HEK293 (cell line): ENCODE data around the gene NF2.

Source experiments
- ZFP41 ChIP-seq: fragments of 450-650 bp; formaldehyde crosslinking; IDR thresholded peaks from 2 replicates; pipeline ENCODE4 v1.5.1; 2016; ENCODE audit warnings: missing biosample characterization, missing genetic modification characterization, borderline replicate concordance
- ZNF274 ChIP-seq, 2 experiments: fragments of 200-500 bp in 1 of 2; fragments of 450-650 bp in 1 of 2; sonication (Bioruptor generic) in 1 of 2; formaldehyde crosslinking in 1 of 2; IDR thresholded peaks; 2 replicates each; pipeline versions ENCODE4 v1.5.1 to v1.6.1; 2014 to 2016; ENCODE audit warnings: borderline replicate concordance in 1 of 2, inconsistent platforms in 1 of 2, low read length in 1 of 2, missing biosample characterization in 1 of 2, missing genetic modification characterization in 1 of 2
- ZNF623 ChIP-seq: fragments of 450-650 bp; formaldehyde crosslinking; IDR thresholded peaks from 2 replicates; pipeline ENCODE4 v1.5.1; 2016; ENCODE audit warnings: missing biosample characterization, missing genetic modification characterization
- ZSCAN23 ChIP-seq: fragments of 450-650 bp; formaldehyde crosslinking; IDR thresholded peaks from 2 replicates; pipeline ENCODE4 v1.5.1; 2016; ENCODE audit warnings: missing biosample characterization, missing genetic modification characterization
- TF ChIP-seq, protein P1 (sequence below): fragments of 450-650 bp; formaldehyde crosslinking; IDR thresholded peaks from 2 replicates; pipeline ENCODE4 v1.5.1; 2016; ENCODE audit warnings: missing biosample characterization, missing genetic modification characterization
- TF ChIP-seq, protein P2 (sequence below): fragments of 450-650 bp; formaldehyde crosslinking; IDR thresholded peaks from 2 replicates; pipeline ENCODE4 v1.5.1; 2016; ENCODE audit warnings: missing biosample characterization, missing genetic modification characterization
- TF ChIP-seq, protein P3 (sequence below): fragments of 450-650 bp; formaldehyde crosslinking; IDR thresholded peaks from 2 replicates; pipeline ENCODE4 v1.5.1; 2016; ENCODE audit warnings: missing biosample characterization, missing genetic modification characterization
- TF ChIP-seq, protein P4 (sequence below): fragments of 450-650 bp; formaldehyde crosslinking; IDR thresholded peaks from 2 replicates; pipeline ENCODE4 v1.5.1; 2016; ENCODE audit warnings: missing biosample characterization, missing genetic modification characterization

DNA sequence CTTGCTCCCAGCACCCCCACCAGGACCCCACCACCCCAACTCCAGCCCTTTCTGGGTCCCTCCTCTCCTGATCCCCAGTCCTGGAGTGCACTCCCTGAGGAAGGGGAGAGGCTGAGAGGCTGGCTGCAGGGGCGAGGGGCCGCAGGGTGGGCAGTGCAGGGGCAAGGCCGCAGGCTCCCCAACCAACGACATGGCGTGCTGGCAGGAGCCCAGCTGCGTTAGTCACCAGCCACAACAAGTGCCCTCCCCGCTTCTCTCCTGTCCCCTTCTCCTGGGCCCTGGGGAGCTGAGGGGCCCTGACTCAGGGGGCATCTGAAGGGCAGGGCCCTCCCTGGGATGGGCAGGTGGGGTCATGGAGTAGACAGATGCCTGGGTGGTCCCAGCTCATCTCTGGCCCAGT, 118.7 kb downstream of the NF2 start:
- TF ChIP-seq ZFP41 (no peak), ZSCAN23 (tag by site-specific recombination) (no peak), ZNF623 (tag by site-specific recombination) (no peak), ZNF274 (IDR thresholded peaks at IDR 0.05; ENCODE audit: low read length) (no peak), ZNF274 (tag by site-specific recombination; IDR thresholded peaks at IDR 0.05; ENCODE audit: borderline replicate concordance) (no peak)
- TF ChIP-seq, protein P1, sequence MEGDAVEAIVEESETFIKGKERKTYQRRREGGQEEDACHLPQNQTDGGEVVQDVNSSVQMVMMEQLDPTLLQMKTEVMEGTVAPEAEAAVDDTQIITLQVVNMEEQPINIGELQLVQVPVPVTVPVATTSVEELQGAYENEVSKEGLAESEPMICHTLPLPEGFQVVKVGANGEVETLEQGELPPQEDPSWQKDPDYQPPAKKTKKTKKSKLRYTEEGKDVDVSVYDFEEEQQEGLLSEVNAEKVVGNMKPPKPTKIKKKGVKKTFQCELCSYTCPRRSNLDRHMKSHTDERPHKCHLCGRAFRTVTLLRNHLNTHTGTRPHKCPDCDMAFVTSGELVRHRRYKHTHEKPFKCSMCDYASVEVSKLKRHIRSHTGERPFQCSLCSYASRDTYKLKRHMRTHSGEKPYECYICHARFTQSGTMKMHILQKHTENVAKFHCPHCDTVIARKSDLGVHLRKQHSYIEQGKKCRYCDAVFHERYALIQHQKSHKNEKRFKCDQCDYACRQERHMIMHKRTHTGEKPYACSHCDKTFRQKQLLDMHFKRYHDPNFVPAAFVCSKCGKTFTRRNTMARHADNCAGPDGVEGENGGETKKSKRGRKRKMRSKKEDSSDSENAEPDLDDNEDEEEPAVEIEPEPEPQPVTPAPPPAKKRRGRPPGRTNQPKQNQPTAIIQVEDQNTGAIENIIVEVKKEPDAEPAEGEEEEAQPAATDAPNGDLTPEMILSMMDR: no peak
- TF ChIP-seq, protein P2, sequence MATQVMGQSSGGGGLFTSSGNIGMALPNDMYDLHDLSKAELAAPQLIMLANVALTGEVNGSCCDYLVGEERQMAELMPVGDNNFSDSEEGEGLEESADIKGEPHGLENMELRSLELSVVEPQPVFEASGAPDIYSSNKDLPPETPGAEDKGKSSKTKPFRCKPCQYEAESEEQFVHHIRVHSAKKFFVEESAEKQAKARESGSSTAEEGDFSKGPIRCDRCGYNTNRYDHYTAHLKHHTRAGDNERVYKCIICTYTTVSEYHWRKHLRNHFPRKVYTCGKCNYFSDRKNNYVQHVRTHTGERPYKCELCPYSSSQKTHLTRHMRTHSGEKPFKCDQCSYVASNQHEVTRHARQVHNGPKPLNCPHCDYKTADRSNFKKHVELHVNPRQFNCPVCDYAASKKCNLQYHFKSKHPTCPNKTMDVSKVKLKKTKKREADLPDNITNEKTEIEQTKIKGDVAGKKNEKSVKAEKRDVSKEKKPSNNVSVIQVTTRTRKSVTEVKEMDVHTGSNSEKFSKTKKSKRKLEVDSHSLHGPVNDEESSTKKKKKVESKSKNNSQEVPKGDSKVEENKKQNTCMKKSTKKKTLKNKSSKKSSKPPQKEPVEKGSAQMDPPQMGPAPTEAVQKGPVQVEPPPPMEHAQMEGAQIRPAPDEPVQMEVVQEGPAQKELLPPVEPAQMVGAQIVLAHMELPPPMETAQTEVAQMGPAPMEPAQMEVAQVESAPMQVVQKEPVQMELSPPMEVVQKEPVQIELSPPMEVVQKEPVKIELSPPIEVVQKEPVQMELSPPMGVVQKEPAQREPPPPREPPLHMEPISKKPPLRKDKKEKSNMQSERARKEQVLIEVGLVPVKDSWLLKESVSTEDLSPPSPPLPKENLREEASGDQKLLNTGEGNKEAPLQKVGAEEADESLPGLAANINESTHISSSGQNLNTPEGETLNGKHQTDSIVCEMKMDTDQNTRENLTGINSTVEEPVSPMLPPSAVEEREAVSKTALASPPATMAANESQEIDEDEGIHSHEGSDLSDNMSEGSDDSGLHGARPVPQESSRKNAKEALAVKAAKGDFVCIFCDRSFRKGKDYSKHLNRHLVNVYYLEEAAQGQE (tag by site-specific recombination): no peak
- TF ChIP-seq, protein P3, sequence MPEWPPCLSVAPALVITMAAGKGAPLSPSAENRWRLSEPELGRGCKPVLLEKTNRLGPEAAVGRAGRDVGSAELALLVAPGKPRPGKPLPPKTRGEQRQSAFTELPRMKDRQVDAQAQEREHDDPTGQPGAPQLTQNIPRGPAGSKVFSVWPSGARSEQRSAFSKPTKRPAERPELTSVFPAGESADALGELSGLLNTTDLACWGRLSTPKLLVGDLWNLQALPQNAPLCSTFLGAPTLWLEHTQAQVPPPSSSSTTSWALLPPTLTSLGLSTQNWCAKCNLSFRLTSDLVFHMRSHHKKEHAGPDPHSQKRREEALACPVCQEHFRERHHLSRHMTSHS (tag by site-specific recombination): no peak
- TF ChIP-seq, protein P4, sequence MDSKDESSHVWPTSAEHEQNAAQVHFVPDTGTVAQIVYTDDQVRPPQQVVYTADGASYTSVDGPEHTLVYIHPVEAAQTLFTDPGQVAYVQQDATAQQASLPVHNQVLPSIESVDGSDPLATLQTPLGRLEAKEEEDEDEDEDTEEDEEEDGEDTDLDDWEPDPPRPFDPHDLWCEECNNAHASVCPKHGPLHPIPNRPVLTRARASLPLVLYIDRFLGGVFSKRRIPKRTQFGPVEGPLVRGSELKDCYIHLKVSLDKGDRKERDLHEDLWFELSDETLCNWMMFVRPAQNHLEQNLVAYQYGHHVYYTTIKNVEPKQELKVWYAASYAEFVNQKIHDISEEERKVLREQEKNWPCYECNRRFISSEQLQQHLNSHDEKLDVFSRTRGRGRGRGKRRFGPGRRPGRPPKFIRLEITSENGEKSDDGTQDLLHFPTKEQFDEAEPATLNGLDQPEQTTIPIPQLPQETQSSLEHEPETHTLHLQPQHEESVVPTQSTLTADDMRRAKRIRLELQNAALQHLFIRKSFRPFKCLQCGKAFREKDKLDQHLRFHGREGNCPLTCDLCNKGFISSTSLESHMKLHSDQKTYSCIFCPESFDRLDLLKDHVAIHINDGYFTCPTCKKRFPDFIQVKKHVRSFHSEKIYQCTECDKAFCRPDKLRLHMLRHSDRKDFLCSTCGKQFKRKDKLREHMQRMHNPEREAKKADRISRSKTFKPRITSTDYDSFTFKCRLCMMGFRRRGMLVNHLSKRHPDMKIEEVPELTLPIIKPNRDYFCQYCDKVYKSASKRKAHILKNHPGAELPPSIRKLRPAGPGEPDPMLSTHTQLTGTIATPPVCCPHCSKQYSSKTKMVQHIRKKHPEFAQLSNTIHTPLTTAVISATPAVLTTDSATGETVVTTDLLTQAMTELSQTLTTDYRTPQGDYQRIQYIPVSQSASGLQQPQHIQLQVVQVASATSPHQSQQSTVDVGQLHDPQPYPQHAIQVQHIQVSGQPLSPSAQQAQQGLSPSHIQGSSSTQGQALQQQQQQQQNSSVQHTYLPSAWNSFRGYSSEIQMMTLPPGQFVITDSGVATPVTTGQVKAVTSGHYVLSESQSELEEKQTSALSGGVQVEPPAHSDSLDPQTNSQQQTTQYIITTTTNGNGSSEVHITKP (tag by site-specific recombination): no peak
